Breast epithelium (tissue), 3 donors: ENCODE results near the gene PAK2.

Experiments
- POLR2A ChIP-seq: fragments of 450-650 bp; IDR thresholded peaks from one replicate; pipeline ENCODE4 v1.6.1; 2016; ENCODE audit warnings: antibody characterized with exemption, mild to moderate bottlenecking, moderate library complexity
- TF ChIP-seq, protein P1 (sequence below), 3 donors: fragments of 450-650 bp; IDR thresholded peaks; one replicate each; pipeline ENCODE4 v1.5.1; 2016 to 2017; ENCODE audit warnings: antibody characterized with exemption in 3 of 3, mild to moderate bottlenecking in 3 of 3, moderate library complexity in 3 of 3

DNA sequence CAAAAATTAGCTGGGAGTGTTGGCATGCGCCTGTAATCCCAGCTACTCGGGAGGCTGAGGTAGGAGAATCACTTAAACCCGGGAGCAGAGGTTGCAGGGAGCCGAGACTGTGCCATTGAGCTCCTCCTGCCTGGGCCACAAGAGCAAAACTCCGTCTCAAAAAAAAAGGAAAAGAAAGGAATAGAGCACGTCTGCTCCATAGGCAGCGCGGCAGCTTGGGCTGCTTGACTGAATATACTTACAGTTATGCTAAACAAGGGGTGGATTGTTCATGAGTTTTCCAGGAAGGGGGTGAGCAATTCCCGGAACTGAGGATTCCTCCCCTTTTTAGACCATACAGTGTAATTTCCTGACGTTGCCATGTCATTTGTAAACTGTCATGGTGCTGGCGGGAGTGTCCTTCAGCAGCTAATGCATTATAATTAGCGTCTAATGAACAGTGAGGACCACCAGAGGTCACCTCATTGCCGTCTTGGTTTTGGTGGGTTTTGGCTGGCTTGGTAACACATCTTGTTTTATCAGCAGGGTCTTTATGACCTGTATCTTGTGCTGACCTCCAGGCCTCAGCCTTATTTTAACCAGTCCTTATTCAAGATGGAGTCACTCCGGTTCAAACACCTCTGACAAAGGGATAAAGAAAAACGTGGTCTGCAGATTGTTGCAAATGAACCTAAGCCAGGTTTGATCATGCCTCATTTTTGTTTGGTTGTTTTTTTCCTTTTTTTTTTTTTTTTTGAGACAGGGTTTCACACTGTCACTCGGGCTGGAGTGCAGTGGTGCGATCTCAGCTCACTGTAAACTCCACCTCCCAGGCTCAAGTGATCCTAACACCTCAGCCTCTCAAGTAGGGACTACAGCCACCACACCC lies 103.1 kb downstream of the PAK2 start:
- TF ChIP-seq, protein P1, sequence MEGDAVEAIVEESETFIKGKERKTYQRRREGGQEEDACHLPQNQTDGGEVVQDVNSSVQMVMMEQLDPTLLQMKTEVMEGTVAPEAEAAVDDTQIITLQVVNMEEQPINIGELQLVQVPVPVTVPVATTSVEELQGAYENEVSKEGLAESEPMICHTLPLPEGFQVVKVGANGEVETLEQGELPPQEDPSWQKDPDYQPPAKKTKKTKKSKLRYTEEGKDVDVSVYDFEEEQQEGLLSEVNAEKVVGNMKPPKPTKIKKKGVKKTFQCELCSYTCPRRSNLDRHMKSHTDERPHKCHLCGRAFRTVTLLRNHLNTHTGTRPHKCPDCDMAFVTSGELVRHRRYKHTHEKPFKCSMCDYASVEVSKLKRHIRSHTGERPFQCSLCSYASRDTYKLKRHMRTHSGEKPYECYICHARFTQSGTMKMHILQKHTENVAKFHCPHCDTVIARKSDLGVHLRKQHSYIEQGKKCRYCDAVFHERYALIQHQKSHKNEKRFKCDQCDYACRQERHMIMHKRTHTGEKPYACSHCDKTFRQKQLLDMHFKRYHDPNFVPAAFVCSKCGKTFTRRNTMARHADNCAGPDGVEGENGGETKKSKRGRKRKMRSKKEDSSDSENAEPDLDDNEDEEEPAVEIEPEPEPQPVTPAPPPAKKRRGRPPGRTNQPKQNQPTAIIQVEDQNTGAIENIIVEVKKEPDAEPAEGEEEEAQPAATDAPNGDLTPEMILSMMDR (IDR thresholded peaks at IDR 0.05): no peak
- no peak for TF ChIP-seq POLR2A
